HG03066 (cell line): ENCODE data around the gene HIGD2A.

ENCODE experiments used
- ATAC-seq: cut with Tn5 transposase; IDR thresholded peaks from one replicate; pipeline ENCODE4 v1.9.1; 2021; ENCODE audit warnings: low read depth; ENCODE audit not compliant: unreplicated experiment

The HIGD2A gene

GRCh38 chr5:176388444-176389134 lies at the start of gene HIGD2A, which contains the start of gene NOP16:
TSS of gene HIGD2A (plus strand) at chr5:176388751. CDS start at chr5:176388820, 69 bp downstream.
TSS of gene NOP16 (minus strand) at chr5:176388598. CDS start at chr5:176388539, 59 bp downstream.
- ATAC-seq, result peak; percentile 88

- ATAC-seq, result no peak
Observed at GRCh38 chr5:176339304-176339703, 49.2 kb upstream of the HIGD2A start.

GRCh38 chr5:176341325-176342157 lies 47.0 kb upstream of the HIGD2A start:
- no peak for ATAC-seq

GRCh38 chr5:176342158-176342483 lies 46.4 kb upstream of the HIGD2A start:
- no peak for ATAC-seq

- ATAC-seq, result no peak
Observed at GRCh38 chr5:176342766-176343458, 45.6 kb upstream of the HIGD2A start.

- ATAC-seq, result no peak
Observed at GRCh38 chr5:176350416-176350815, 38.1 kb upstream of the HIGD2A start.

GRCh38 chr5:176352116-176352878 lies 36.3 kb upstream of the HIGD2A start:
- no peak for ATAC-seq

GRCh38 chr5:176353533-176353932 lies 35.0 kb upstream of the HIGD2A start:
- ATAC-seq, result no peak

- ATAC-seq, result no peak
Observed at GRCh38 chr5:176355400-176356178, 33.0 kb upstream of the HIGD2A start.

- no peak for ATAC-seq
Observed at GRCh38 chr5:176356179-176356566, 32.4 kb upstream of the HIGD2A start.

- no peak for ATAC-seq
Observed at GRCh38 chr5:176359658-176360057, 28.9 kb upstream of the HIGD2A start.

- peak; percentile 1 for ATAC-seq
Observed at GRCh38 chr5:176360894-176361436, 27.6 kb upstream of the HIGD2A start.

GRCh38 chr5:176361437-176362232 lies 26.9 kb upstream of the HIGD2A start, which contains the start of gene KIAA1191:
TSS of gene KIAA1191 (minus strand) at chr5:176361764. CDS start at chr5:176359508, 2,256 bp downstream.
- ATAC-seq, result peak; percentile 87

- ATAC-seq, result peak; percentile 4
Observed at GRCh38 chr5:176362233-176362490, 26.4 kb upstream of the HIGD2A start.

GRCh38 chr5:176364765-176365350 lies 23.7 kb upstream of the HIGD2A start:
- no peak for ATAC-seq

GRCh38 chr5:176365351-176366231 lies 23.0 kb upstream of the HIGD2A start, which contains the start of gene ARL10:
TSS of gene ARL10 (plus strand) at chr5:176365487. CDS start at chr5:176365564, 77 bp downstream.
- ATAC-seq, result peak; percentile 35

- ATAC-seq, result no peak
Observed at GRCh38 chr5:176366232-176366894, 22.2 kb upstream of the HIGD2A start.
